NCI-H2227 treated with DMSO at 0.1 percent for 48 hours (cell line): ENCODE results near the gene LRRC53.

Experiments used
- DNase-seq: peaks from one replicate; lab custom pipeline; 2025; lab: John Stamatoyannopoulos, UW

Gene LRRC53, protein sequence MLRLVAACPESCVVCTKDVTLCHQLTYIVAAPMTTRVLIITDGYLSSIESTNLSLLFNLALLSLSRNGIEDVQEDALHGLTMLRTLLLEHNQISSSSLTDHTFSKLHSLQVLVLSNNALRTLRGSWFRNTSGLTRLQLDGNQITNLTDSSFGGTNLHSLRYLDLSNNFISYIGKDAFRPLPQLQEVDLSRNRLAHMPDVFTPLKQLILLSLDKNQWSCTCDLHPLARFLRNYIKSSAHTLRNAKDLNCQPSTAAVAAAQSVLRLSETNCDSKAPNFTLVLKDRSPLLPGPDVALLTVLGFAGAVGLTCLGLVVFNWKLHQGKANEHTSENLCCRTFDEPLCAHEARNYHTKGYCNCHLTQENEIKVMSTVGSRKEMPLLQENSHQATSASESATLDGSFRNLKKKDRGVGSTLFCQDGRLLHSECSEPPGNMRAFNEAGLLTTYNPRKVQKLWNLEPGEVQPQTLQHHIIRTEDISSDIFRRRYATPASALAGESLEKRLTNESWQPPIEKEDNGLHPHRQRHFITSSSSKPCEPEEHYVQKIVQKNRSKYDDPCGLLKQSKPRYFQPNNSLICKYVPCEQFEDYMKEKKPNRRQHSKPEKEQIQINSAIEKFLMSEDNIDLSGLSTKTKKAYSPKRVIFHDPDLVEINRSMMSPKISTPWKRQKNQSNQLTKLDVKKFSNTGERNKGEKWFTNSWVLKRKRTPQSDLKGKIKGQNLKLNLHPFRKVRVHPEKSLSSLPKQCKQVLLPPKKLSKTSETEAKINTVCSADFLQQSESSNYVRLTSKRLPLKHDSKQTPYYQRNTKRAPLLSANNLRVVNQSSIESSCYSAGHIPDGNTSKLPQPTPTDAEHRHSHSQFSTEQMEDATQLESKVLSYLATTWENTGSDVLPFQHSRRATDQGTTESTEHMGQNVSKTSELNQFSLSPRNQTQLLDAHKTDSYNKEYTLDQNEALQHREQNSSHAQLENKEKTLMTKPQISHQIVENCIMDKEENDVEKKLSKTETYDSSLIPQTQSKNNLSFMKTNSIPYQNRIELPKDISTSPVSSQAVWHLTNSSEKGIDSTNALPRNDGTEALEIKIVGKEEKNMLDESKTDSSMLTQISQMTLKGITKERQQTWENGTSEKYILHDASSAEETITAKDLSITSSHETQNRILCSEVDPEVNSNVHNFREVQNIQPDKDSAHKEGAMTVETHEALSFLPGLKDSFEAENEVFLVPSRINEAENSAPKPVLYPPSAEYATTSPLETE

GRCh38 chr1:74512170-74512915, at the start of gene LRRC53:
LRRC53 (minus strand) TSS chr1:74512611; CDS start chr1:74483349, 29,262 bp downstream.
- DNase-seq, result no peak

GRCh38 chr1:74549932-74550331, 37.5 kb upstream of the LRRC53 start:
- DNase-seq, result no peak

DNA sequence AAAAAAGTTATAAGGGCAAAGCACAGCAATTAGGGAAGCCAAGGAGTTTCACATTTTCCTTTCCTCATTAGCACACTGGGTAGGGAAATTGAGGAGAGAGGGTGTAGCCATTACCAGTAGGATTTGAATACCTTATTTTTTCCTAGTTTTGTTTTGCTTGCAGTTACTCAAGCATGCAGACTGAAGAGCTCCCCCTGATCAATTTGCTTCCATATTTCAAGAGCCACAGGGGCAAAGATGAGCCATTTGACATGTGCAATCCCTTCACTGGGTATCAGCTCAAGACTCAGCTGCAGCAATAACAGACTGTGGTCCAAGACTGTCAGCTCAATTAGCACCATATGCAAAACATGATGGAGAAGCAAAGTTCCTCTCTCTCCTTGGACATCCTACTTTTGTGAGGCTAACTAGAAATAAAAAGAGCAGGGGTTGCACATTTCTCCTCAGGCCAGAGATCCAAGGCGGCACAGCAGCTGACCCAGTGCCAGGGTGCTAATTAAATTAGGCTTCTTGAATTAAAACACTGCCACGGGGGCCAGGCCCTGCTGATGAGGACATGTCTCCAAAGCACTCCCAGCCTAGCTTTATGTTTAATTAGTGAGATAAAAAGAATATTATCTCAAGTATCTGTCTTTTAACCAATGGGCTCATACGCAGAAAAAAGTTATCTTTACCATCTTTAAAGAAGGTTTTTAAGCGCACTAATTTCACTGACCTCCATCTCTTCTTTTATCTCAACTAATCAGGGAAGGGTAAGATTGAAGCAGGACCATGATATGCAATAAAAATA, 36.7 kb upstream of the LRRC53 start:
- DNase-seq, result no peak

GRCh38 chr1:74545821-74546220, 33.4 kb upstream of the LRRC53 start:
- no peak for DNase-seq

GRCh38 chr1:74534241-74534640, 21.8 kb upstream of the LRRC53 start:
- DNase-seq, result no peak

DNA sequence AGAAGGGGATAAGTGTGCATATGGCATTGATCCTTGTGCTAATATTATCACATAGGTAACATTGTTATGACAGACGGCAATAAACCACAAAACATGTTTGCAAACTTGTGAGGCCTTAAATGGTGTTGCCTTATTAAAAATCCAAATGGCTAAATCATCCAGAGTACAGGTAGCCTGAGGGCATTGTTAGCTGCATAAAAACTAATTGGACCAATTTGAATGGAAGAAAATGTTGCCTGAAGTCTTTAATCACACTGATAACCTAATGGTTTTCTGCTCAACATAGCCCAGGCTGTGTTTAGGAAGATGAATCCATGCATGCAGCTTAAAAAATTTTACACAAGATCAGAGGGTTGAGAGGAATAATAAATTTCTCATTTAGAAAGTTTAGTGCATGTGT, 19.4 kb upstream of the LRRC53 start:
- DNase-seq, result no peak

DNA sequence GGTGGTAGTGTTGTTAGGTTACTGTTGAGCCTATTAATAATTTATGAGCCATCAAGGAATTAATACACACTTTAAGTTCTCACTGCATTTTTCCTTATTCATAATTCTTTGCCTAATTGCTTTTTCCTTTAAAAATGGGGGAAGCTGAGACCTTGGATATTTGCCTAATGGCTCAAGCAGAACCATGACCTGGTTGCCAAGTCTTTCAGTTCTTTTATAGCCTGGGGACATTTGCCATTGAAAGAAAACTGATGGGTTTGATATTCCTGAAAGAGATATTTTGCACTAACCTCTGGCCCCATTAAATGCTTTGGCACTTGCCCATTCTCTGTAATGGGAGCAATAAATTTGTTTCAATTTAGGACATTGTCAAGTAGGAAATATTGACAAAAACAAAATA, 18.5 kb upstream of the LRRC53 start:
- no peak for DNase-seq

DNA sequence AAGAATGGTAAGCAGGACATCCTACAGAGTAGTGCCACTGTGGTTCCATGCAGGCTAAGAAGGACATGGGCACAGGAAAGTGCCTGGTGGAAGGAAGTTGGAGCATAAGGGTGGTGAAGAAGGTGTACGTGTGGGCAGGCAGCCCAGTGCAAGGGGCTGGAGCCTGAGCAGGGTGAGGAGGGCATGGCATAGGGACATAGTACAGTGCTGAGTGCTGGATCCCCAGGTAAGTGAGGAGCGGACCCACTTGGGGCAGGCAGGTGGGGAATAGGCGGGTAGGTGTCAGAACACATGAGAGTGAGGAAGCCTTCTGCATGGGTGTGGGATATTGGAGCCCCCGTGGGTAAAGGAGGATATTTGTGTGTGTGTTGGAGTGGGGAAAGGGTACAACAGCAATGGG, 15.7 kb upstream of the LRRC53 start:
- DNase-seq, result no peak

DNA sequence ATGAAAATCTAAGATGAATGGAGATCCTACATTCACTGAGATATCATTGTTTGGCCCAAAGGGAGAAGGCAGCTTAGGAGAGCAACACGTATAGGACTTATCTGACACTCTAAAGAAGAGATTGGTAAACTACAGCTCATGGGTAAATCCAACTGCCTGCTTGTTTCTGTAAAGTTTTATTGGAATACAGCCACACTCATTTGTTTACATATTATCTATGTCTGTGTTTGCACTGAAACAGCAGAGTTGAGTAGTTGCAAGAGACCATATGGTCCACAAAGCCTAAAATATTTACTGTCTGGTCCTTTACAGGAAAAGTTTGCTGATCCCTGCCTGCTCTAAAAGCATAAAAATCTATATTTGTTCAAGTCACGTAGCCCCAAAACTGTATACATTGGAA, 14.3 kb upstream of the LRRC53 start:
- no peak for DNase-seq

DNA sequence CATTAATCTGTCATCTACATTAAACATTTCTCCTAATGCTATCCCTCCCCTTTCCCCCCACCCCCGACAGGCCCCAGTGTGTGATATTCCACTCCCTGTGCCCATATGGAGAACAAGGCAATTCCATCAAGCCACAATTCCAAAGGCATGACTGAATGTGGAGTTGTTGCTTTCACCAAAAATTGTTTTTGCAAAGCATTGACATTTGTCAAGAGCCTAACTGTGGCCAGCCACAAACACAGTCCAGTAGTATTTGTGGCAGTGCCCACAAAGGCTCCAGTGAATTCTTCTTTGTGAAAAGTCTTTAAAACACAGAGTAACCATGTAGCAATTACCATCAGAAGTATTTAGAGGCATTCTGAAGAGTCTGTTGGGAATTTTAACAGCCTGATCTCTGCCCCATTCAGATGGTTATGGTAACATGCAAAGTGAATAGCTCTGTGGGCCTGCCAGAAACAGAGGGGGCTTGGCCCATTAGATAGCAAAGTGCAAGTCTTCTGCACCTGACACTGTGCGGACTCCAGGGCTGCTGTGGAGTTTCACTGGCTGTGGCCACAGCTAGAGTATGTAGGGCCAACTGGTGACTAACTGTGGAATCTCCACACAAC, 11.6 kb upstream of the LRRC53 start:
- no peak for DNase-seq

DNA sequence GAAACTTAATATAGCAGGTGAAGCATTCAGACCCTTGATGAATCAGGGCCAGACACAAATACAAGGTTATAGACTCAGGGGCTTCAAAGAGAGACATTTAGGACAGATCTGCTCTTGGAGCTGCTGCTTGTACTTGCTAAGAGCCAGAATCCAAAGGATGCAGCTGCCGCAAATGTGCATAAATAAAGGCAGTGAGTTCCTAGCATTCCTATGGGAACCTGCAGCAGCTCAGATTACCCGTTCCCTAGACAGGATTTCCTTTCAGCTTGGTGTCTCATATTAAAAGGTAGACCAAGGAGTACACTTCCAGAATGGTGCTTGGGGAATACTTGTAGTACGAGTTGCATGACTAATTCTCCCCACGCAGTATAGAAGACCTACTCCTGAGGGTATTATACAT, 9.7 kb upstream of the LRRC53 start:
- DNase-seq, result no peak

- DNase-seq, result no peak
Measured at GRCh38 chr1:74517599-74518051, 5.2 kb upstream of the LRRC53 start.

- DNase-seq, result no peak
Measured at GRCh38 chr1:74513411-74514300, 1.2 kb upstream of the LRRC53 start.

- no peak for DNase-seq
Measured at GRCh38 chr1:74508449-74508848, 4.0 kb downstream of the LRRC53 start.

DNA sequence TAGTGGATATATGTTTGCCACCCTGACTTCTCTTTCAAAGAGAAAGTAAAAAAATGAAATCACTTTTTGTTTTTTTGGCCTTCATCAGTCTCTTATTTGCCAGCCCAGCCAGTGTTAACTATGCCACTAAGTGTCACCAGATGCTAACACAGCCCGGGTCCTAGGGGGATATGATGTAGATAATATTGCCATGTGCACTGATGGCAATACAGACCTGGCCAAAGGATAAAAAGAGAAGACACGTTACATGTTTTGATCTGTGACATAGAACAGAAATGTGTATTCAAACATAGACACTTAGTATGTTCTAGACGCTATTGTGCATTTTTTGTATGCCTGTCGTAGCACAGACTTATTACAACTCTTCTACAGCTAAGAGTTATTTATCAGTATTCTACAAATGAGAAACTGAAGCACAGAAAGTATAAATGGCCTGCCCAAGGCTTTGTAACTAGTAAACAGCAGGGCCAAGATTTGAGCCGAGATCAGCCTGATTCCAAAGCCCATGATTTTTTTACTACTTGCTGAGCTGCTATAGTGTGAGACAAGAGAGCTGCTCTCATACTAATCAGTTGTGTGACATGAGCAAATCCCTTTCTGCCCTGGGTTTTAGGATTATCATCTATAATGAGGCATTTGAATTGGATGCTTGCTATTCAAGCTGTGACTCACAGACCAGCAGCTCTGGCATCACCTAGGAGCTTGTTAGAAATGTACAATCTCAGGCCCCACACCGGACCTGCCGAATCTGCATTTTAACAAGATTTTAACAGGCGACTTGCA, 6.3 kb downstream of the LRRC53 start:
- DNase-seq, result peak; percentile 37

- peak; percentile 77 for DNase-seq
Measured at GRCh38 chr1:74504933-74505512, 7.4 kb downstream of the LRRC53 start.

DNA sequence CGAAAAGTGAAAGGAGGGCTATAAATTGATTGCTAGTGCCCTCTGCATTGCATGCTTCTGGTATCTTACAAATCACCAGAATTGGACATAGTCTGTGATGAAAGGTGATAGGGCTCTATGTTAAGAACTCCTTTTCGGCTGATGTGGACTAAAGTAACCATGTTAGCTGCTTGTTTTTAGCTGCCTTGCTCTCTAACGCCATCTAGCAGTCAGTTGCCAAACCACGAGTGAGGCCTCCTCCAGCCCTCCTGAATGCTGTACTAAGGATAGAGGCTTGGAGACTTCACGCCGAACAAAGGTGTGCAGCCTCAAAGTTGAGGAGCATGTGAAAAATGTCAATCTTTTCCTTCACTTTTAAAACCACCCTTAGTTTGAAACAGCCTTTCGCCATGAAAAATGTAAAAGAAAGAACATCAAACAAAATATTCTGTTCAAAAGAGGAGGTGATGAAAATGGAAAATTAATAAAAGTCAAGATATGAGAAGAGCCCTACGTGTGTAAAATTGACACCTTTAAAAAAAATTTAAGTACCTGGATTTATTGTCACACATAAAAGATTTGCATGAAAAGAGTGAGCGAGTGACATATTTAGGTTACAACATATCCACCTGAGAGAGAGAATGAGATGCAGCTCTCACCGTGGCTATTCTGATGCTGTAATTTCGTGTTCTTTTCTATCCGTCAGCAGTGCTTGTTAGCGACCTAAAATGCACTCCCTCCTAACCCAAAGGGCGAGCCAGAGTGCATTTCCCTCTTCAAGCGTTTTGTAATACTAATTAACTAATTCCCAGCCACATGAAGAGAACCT, 8.1 kb downstream of the LRRC53 start:
- peak; percentile 68 for DNase-seq
